ENCODE results near the gene IZUMO1R. TPM values are rescaled to one million over a fixed set of nuclear protein-coding genes. Genes with fewer than 3 reads are reported as not detected.
"Not testable (repeated sequence)": the region's sequence is repeated elsewhere in the genome, so short reads cannot be mapped to it uniquely, and the experiment has no call there.

Gene IZUMO1R
- total RNA-seq = not detected

DNA sequence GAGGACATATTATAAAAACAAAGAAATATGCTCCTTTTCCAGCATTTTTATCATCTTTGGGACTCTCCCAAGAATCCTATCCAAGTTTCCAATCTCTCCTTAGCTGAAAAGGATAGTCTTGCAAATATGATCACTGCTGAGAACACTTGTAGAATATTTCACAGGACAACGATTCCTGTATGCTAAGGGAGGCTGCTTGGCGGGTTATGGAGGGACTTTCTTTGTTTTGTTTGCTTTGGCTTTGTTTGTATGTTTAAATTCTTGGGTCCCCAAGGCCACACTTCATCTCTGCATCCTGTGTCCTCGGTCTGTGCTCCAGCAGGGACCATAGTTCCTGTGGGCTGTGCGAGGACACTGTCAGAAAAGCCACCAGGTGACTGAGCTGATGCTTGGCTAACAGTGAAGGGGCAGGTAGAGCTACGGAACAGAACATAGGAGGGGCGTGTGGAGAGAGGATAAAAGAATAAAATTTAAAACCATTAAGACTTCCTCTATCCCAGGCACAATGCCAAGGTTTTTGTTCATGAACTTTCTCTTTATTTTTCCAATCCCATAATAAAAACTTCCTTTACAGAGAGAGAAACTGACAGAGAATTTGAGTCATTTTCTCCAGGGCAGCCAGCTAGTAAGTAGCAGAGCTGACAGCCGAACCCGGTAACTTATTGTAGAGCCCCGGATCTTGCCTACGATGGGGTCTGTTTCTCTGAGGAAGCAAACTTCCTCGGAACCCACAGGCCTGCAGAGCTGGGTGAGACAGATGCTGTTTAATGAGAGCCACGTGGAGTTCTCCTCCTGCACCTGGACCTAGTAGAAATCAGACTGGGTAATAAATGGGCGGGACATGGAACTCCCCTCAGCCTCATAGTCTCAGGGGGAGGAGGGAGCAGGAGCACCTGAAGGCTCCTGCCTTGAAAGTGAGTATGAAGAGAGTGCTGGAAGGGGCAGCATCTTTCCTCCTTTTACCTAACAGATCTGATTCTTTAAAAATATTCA lies at the start of gene IZUMO1R:
IZUMO1R (plus strand) TSS at position 615 of the 993 bp plus-strand sequence. CDS start 1,057 bp downstream, outside the sequence.
- no peak for DNase-seq
- TF ChIP-seq, protein P1, sequence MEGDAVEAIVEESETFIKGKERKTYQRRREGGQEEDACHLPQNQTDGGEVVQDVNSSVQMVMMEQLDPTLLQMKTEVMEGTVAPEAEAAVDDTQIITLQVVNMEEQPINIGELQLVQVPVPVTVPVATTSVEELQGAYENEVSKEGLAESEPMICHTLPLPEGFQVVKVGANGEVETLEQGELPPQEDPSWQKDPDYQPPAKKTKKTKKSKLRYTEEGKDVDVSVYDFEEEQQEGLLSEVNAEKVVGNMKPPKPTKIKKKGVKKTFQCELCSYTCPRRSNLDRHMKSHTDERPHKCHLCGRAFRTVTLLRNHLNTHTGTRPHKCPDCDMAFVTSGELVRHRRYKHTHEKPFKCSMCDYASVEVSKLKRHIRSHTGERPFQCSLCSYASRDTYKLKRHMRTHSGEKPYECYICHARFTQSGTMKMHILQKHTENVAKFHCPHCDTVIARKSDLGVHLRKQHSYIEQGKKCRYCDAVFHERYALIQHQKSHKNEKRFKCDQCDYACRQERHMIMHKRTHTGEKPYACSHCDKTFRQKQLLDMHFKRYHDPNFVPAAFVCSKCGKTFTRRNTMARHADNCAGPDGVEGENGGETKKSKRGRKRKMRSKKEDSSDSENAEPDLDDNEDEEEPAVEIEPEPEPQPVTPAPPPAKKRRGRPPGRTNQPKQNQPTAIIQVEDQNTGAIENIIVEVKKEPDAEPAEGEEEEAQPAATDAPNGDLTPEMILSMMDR (IDR thresholded peaks at IDR 0.05) = no peak
- TF ChIP-seq POLR2A (IDR thresholded peaks at IDR 0.05) = no peak
- Histone ChIP-seq H3K36me3 (no peaks in the 10 kb centered on the region), H3K4me3 (no peak within 1 kb of the TSS), H3K27ac (no peak within 1 kb of the TSS), H3K27me3 (no peaks in the 10 kb centered on the region), H3K9me3 (no peaks in the 10 kb centered on the region), H3K4me1 (no peaks in the 10 kb centered on the region)

DNA sequence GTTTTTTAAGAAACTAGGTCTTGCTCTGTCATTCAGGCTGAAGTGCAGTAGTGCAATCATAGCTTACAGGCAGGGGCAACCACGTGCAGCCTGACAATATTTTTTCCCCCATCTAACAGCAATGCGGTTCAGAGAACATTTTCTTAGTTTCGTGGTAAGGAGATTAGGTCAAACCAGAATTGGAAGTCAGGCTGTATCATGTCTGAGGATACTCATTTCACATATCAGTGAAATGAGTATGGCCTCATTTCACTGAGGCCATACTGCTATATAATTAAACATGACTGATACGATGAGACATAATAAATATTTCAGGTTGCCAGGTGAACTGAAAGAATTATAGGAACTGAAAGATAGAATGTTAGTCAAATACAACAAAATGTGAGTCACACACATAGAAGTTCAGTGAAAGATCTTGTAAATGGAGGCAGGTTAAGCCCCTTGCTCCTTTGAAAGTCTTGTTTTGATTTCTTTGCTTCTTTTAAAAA lies 32.5 kb upstream of the IZUMO1R start:
- no peak overlapping the region for H3K27ac ChIP-seq
- no peaks in the 10 kb centered on the region for H3K4me1 ChIP-seq
- no peaks in the 10 kb centered on the region for H3K27me3 ChIP-seq
- H3K9me3 ChIP-seq = no peaks in the 10 kb centered on the region
- H3K4me3 ChIP-seq = no peak overlapping the region
- no peak for TF ChIP-seq POLR2A (IDR thresholded peaks at IDR 0.05)
- TF ChIP-seq, protein P1 (IDR thresholded peaks at IDR 0.05) = no peak
- H3K36me3 ChIP-seq = no peaks in the 10 kb centered on the region
- DNase-seq = no peak

DNA sequence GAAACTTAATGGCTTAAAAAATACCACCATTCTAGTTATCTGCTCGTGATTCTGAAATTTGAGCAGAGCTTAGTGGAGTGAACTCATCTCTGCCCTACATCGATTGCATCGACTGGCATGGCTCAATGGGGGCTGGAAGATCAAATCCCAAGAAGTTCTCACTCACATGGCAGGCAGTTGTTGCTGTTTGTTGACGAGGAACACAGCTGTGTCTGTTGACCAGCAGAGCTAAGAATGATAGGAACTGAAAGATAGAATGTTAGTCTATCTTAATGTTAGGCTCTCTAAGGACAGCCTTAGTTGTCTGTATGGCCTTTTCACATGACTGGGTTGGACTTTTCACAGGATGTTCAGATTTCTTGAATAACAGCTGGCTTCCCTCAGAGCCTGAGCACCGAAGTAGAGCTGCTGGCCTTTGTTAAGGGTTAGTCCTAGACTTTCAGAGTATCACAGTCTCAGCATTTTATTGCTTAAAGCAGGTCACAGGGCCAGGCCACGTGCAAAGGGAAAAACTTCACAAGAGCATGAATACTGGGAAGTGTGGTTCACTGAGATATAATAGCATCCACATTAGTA lies 31.6 kb upstream of the IZUMO1R start:
- Histone ChIP-seq H3K36me3 (no peaks in the 10 kb centered on the region), H3K4me3 (no peak overlapping the region), H3K27me3 (no peaks in the 10 kb centered on the region), H3K9me3 (no peaks in the 10 kb centered on the region), H3K4me1 (no peaks in the 10 kb centered on the region), H3K27ac (no peak overlapping the region)
- TF ChIP-seq, protein P1 (IDR thresholded peaks at IDR 0.05) = no peak
- TF ChIP-seq POLR2A (IDR thresholded peaks at IDR 0.05) = no peak
- no peak for DNase-seq

DNA sequence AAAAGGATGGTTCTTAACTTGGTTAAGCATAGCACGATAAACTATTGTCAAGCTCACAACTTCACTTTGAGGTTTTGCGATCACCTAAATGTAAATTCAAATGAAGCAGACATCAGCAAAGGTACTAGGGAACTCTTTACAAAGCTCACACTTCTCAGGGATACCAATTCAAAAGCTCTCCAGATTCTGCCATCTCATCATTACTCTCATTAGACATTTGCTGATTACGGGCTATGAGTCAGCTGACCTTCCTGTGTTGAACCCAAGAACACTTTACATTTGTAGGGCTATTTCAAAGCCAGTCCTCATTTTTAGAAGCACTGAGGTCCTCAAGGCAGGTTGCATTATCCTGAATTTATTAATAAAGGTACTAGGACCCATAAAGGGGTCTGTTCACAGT lies 28.4 kb upstream of the IZUMO1R start:
- TF ChIP-seq, protein P1 (IDR thresholded peaks at IDR 0.05) = no peak
- TF ChIP-seq POLR2A (IDR thresholded peaks at IDR 0.05) = no peak
- H3K4me1 ChIP-seq = no peaks in the 10 kb centered on the region
- H3K36me3 ChIP-seq = no peaks in the 10 kb centered on the region
- H3K9me3 ChIP-seq = no peaks in the 10 kb centered on the region
- no peak overlapping the region for H3K27ac ChIP-seq
- H3K4me3 ChIP-seq = no peak overlapping the region
- no peaks in the 10 kb centered on the region for H3K27me3 ChIP-seq
- no peak for DNase-seq

DNA sequence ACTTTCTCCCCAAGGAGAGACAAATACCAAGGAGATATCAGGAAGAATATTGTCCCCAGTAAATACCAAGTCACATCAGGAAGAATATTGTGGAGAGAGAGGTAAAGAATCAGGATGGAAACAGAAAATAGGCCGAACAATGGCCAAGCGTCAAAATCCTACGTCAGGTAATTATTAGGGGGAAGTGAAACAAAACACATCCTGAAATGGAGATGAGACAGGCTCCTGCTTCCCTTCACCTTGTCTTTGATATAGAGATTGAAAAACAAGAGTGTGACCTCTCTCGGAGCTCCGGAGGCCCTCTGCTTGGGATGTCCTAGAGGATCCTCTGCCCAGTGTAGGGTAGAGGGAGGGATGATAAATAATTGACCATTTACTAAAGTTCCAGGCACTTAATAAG lies 27.4 kb upstream of the IZUMO1R start:
- Histone ChIP-seq H3K4me3 (no peak overlapping the region), H3K27ac (no peak overlapping the region), H3K27me3 (no peaks in the 10 kb centered on the region), H3K9me3 (no peaks in the 10 kb centered on the region), H3K36me3 (no peaks in the 10 kb centered on the region), H3K4me1 (no peaks in the 10 kb centered on the region)
- DNase-seq = no peak
- TF ChIP-seq, protein P1 (IDR thresholded peaks at IDR 0.05) = no peak
- TF ChIP-seq POLR2A (IDR thresholded peaks at IDR 0.05) = no peak

DNA sequence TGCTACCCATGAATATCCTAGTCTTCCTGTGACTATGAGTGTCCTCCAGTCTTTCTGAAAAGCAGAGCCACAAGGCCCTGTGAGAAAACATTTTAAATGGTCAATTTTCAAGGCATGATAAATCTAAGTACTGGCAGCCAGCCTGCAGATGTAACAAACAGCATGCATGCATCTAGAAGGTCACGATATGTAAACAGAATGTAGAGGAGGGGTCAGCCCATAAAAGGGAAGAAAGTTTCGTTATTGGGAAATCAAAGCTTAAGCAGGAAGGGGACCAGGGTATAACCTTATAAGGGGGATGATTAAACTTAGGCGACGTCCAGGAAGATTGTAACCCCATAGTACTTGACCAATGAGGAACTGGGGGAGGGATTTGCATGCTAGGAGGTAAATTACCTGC lies 26.2 kb upstream of the IZUMO1R start:
- H3K9me3 ChIP-seq, H3K36me3 ChIP-seq, H3K27me3 ChIP-seq, DNase-seq, H3K4me1 ChIP-seq, H3K27ac ChIP-seq, H3K4me3 ChIP-seq: not testable (repeated sequence)
